HepG2 (cell line): ENCODE results near the gene CFAP54. TPM values are rescaled to one million over a fixed set of nuclear protein-coding genes. Genes with fewer than 3 reads are reported as not detected.
A peak's percentile ranks its signal among the peaks of the same experiment; 100 is the strongest.

Experiments
- ARID2 ChIP-seq: sonication (generic); formaldehyde crosslinking; IDR thresholded peaks from 2 replicates; pipeline ENCODE4 v1.8.1; 2022; ENCODE audit warnings: mild to moderate bottlenecking, missing genetic modification reagents, borderline replicate concordance
- ARNT2 ChIP-seq: sonication (generic); formaldehyde crosslinking; IDR thresholded peaks from 2 replicates; pipeline ENCODE4 v1.8.0; 2022; ENCODE audit warnings: mild to moderate bottlenecking, low read depth, missing genetic modification reagents, moderate library complexity
- GZF1 ChIP-seq: sonication (generic); formaldehyde crosslinking; IDR thresholded peaks from 2 replicates; pipeline ENCODE4 v1.5.1; 2020; ENCODE audit warnings: mild to moderate bottlenecking, missing genetic modification reagents
- HOXA3 ChIP-seq: sonication (generic); formaldehyde crosslinking; IDR thresholded peaks from 2 replicates; pipeline ENCODE4 v1.5.0; 2020; ENCODE audit warnings: missing genetic modification reagents
- NAIF1 ChIP-seq: sonication (generic); formaldehyde crosslinking; IDR thresholded peaks from 2 replicates; pipeline ENCODE4 v1.5.0; 2020; ENCODE audit warnings: mild to moderate bottlenecking, missing genetic modification reagents, borderline replicate concordance
- PITX1 ChIP-seq: sonication (generic); formaldehyde crosslinking; IDR thresholded peaks from 2 replicates; pipeline ENCODE4 v1.5.1; 2020; ENCODE audit warnings: mild to moderate bottlenecking, missing genetic modification reagents
- SP1 ChIP-seq, 2 experiments: fragments of 450-650 bp in 1 of 2; sonication (generic) in 1 of 2; formaldehyde crosslinking in 1 of 2; IDR thresholded peaks; 2 replicates each; pipeline versions ENCODE4 v1.4.0 to v1.6.1; 2016 to 2020; ENCODE audit warnings: missing genetic modification reagents in 1 of 2
- TRIM24 ChIP-seq: sonication (generic); formaldehyde crosslinking; IDR thresholded peaks from 2 replicates; pipeline ENCODE4 v1.8.0; 2022; ENCODE audit warnings: mild to moderate bottlenecking, missing genetic modification reagents
- ZFP82 ChIP-seq: sonication (generic); formaldehyde crosslinking; IDR thresholded peaks from 2 replicates; pipeline ENCODE4 v1.5.1; 2020; ENCODE audit warnings: mild to moderate bottlenecking, missing genetic modification reagents, borderline replicate concordance
- ZKSCAN1 ChIP-seq: fragments of 150-350 bp; IDR thresholded peaks from 2 replicates; pipeline ENCODE4 v1.6.1; 2014; ENCODE audit warnings: low read length
- ZNF224 ChIP-seq: sonication (generic); formaldehyde crosslinking; IDR thresholded peaks from 2 replicates; pipeline ENCODE4 v1.5.0; 2020; ENCODE audit warnings: mild to moderate bottlenecking, missing genetic modification reagents
- ZNF672 ChIP-seq: sonication (generic); formaldehyde crosslinking; IDR thresholded peaks from 2 replicates; pipeline ENCODE4 v1.8.1; 2022; ENCODE audit warnings: missing genetic modification reagents
- ZNF766 ChIP-seq: sonication (generic); formaldehyde crosslinking; IDR thresholded peaks from 2 replicates; pipeline ENCODE4 v1.5.0; 2020; ENCODE audit warnings: missing genetic modification reagents, borderline replicate concordance
- polyA plus RNA-seq, 8 experiments: library from polyadenylated mRNA; depleted of rRNA in 3 of 8; stranded (reverse) in 7 of 8; unstranded in 1 of 8; fragments of >200 nt; fragmentation: Illumina TruSeq in 4 of 8; extraction: Trizol in 4 of 8; gene quantifications; 2 replicates each; pipeline versions ENCODE4 v1.2.1 to v1.2.3, GENCODE V29; 2011 to 2016; ENCODE audit warnings: low read depth in 4 of 8, missing spikeins in 1 of 8, mixed read lengths in 1 of 8; ENCODE audit not compliant: insufficient read depth in 1 of 8
- total RNA-seq, 5 experiments: library from RNA; depleted of rRNA; stranded (reverse); fragments of >200 nt; fragmentation: Illumina TruSeq; extraction: Trizol; gene quantifications; 2 replicates each; pipeline ENCODE4 v1.2.3, GENCODE V29; 2016; ENCODE audit warnings: low read depth in 1 of 5
- TF ChIP-seq, protein P1 (sequence below): sonication (generic); formaldehyde crosslinking; IDR thresholded peaks from 2 replicates; pipeline ENCODE4 v1.9.0; 2021; ENCODE audit warnings: missing genetic modification reagents, mild to moderate bottlenecking, borderline replicate concordance
- TF ChIP-seq, protein P2 (sequence below): sonication (generic); formaldehyde crosslinking; IDR thresholded peaks from 2 replicates; pipeline ENCODE4 v1.4.0; 2020; ENCODE audit warnings: low read depth, mild to moderate bottlenecking, missing genetic modification reagents
- TF ChIP-seq, protein P3 (sequence below): sonication (generic); formaldehyde crosslinking; IDR thresholded peaks from 2 replicates; pipeline ENCODE4 v1.9.0; 2022; ENCODE audit warnings: low read depth, missing genetic modification reagents
- TF ChIP-seq, protein P4 (sequence below): sonication (generic); formaldehyde crosslinking; IDR thresholded peaks from 2 replicates; pipeline ENCODE4 v1.4.0; 2020; ENCODE audit warnings: missing genetic modification reagents, mild to moderate bottlenecking, borderline replicate concordance
- TF ChIP-seq, protein P5 (sequence below): fragments of 450-650 bp; IDR thresholded peaks from 2 replicates; pipeline ENCODE4 v1.6.1; 2017; ENCODE audit warnings: mild to moderate bottlenecking

CFAP54 gene
- total and polyA plus RNA-seq, 2 of the 13 experiments (the other 11 are each of a cell fraction or from before 2014, with no cell fraction given), result not detected

DNA sequence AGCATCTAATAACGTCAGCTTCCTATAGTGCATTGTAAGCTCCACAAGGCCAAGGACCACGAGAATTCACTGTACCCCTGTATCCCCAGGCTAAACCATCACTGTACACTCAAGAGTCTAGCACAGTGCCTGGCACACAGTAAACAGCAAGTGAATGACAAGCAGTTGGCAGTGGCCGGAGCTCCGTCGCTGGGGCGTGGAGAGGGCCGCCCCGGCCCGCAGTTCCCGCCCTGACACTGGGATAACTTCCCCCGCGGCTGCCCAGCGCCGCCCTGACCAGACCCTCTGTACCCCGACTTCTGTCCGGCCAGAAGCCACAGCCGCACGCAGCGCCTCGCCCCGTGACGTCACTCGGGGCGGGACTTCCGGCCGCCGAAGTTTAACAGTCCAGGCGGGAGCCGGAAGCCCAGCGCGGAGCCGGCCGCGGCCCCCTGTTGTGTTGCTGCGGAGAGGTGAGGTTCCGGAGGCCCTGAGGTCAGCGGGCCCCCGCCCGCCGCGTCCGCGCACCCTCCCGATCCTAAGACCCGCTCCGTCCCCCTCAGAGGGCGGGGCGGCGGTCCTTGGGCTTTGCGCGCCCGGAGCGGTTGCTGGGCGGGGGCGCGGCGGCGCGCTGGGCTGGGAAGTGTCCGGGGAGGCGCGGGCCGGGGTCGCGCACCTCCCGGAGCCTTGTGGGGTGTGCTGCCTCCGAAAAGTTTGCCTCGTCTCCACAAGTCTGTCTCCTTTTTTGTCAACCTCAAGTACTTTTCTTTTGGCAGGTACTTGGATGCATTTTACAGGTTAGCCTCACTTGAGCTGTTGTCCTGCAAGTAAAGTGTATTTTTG is 417.7 kb downstream of the CFAP54 start, which contains the start of gene NEDD1 (continued):
- TF ChIP-seq, protein P1, sequence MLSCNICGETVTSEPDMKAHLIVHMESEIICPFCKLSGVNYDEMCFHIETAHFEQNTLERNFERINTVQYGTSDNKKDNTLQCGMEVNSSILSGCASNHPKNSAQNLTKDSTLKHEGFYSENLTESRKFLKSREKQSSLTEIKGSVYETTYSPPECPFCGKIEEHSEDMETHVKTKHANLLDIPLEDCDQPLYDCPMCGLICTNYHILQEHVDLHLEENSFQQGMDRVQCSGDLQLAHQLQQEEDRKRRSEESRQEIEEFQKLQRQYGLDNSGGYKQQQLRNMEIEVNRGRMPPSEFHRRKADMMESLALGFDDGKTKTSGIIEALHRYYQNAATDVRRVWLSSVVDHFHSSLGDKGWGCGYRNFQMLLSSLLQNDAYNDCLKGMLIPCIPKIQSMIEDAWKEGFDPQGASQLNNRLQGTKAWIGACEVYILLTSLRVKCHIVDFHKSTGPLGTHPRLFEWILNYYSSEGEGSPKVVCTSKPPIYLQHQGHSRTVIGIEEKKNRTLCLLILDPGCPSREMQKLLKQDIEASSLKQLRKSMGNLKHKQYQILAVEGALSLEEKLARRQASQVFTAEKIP (CRISPR knock-in tag), result no peak
- TF ChIP-seq TRIM24 (CRISPR knock-in tag) (no peak), ZNF224 (CRISPR knock-in tag) (no peak), GZF1 (no peak), ARID2 (CRISPR knock-in tag) (peak; percentile 33; the same call in 1 of the 2 replicates), HOXA3 (CRISPR knock-in tag) (peak; percentile 89), NAIF1 (CRISPR knock-in tag) (no peak; the same call in 1 of the 2 replicates), ZNF672 (CRISPR knock-in tag) (no peak), ZNF766 (CRISPR knock-in tag) (no peak; the same call in 1 of the 2 replicates), PITX1 (CRISPR knock-in tag) (no peak; the same call in none of the 2 replicates), ZFP82 (CRISPR knock-in tag) (no peak), SP1 (IDR thresholded peaks at IDR 0.05) (no peak), SP1 (CRISPR knock-in tag; IDR thresholded peaks at IDR 0.05) (no peak), ZKSCAN1 (no peak), ARNT2 (CRISPR knock-in tag) (0 out of 2 replicates have a peak, but pooled peaks have one; percentile 28)
- TF ChIP-seq, protein P2, sequence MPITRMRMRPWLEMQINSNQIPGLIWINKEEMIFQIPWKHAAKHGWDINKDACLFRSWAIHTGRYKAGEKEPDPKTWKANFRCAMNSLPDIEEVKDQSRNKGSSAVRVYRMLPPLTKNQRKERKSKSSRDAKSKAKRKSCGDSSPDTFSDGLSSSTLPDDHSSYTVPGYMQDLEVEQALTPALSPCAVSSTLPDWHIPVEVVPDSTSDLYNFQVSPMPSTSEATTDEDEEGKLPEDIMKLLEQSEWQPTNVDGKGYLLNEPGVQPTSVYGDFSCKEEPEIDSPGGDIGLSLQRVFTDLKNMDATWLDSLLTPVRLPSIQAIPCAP (CRISPR knock-in tag), result no peak
- TF ChIP-seq, protein P3, sequence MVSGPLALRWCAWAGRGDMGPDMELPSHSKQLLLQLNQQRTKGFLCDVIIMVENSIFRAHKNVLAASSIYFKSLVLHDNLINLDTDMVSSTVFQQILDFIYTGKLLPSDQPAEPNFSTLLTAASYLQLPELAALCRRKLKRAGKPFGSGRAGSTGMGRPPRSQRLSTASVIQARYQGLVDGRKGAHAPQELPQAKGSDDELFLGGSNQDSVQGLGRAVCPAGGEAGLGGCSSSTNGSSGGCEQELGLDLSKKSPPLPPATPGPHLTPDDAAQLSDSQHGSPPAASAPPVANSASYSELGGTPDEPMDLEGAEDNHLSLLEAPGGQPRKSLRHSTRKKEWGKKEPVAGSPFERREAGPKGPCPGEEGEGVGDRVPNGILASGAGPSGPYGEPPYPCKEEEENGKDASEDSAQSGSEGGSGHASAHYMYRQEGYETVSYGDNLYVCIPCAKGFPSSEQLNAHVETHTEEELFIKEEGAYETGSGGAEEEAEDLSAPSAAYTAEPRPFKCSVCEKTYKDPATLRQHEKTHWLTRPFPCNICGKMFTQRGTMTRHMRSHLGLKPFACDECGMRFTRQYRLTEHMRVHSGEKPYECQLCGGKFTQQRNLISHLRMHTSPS (CRISPR knock-in tag), result no peak
- TF ChIP-seq, protein P4, sequence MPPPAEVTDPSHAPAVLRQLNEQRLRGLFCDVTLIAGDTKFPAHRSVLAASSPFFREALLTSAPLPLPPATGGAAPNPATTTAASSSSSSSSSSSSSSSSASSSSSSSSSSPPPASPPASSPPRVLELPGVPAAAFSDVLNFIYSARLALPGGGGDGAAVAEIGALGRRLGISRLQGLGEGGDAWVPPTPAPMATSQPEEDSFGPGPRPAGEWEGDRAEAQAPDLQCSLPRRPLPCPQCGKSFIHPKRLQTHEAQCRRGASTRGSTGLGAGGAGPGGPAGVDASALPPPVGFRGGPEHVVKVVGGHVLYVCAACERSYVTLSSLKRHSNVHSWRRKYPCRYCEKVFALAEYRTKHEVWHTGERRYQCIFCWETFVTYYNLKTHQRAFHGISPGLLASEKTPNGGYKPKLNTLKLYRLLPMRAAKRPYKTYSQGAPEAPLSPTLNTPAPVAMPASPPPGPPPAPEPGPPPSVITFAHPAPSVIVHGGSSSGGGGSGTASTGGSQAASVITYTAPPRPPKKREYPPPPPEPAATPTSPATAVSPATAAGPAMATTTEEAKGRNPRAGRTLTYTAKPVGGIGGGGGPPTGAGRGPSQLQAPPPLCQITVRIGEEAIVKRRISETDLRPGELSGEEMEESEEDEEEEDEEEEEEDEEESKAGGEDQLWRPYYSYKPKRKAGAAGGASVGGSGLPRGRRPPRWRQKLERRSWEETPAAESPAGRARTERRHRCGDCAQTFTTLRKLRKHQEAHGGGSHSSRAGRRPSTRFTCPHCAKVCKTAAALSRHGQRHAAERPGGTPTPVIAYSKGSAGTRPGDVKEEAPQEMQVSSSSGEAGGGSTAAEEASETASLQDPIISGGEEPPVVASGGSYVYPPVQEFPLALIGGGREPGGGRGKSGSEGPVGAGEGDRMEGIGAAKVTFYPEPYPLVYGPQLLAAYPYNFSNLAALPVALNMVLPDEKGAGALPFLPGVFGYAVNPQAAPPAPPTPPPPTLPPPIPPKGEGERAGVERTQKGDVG (CRISPR knock-in tag), result no peak
- TF ChIP-seq, protein P5, sequence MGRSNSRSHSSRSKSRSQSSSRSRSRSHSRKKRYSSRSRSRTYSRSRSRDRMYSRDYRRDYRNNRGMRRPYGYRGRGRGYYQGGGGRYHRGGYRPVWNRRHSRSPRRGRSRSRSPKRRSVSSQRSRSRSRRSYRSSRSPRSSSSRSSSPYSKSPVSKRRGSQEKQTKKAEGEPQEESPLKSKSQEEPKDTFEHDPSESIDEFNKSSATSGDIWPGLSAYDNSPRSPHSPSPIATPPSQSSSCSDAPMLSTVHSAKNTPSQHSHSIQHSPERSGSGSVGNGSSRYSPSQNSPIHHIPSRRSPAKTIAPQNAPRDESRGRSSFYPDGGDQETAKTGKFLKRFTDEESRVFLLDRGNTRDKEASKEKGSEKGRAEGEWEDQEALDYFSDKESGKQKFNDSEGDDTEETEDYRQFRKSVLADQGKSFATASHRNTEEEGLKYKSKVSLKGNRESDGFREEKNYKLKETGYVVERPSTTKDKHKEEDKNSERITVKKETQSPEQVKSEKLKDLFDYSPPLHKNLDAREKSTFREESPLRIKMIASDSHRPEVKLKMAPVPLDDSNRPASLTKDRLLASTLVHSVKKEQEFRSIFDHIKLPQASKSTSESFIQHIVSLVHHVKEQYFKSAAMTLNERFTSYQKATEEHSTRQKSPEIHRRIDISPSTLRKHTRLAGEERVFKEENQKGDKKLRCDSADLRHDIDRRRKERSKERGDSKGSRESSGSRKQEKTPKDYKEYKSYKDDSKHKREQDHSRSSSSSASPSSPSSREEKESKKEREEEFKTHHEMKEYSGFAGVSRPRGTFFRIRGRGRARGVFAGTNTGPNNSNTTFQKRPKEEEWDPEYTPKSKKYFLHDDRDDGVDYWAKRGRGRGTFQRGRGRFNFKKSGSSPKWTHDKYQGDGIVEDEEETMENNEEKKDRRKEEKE, result no peak
